CD8-positive, alpha-beta memory T cell (primary cell): Measurements from ENCODE around the gene PLCG2. TPM values are rescaled to one million over a fixed set of nuclear protein-coding genes. Genes with fewer than 3 reads are reported as not detected.
A peak's percentile ranks its signal among the peaks of the same experiment; 100 is the strongest.

Source experiments
- CTCF ChIA-PET: fragments of 350-600 bp; sonication (Branson Sonifier 250); formaldehyde crosslinking; loops from one replicate; lab custom pipeline; 2021; ENCODE audit warnings: antibody characterized with exemption; lab: Charles Lee
- POLR2A ChIA-PET: fragments of 350-600 bp; sonication (Branson Sonifier 250); formaldehyde crosslinking; loops from one replicate; lab custom pipeline; 2021; ENCODE audit warnings: antibody characterized with exemption; lab: Charles Lee
- DNase-seq, 5 donors: peaks; one replicate each; pipeline versions ENCODE4 v3.0.0 to v3.0.0-alpha.2; 2020 to 2022; ENCODE audit warnings: mixed read lengths in 1 of 5
- H3K27ac ChIP-seq: one replicate; pipeline ENCODE4 v1.7.0; 2013; ENCODE audit warnings: low read depth, mild to moderate bottlenecking, low read length, moderate library complexity
- H3K27me3 ChIP-seq: 2 replicates; pipeline ENCODE4 v1.7.0; 2013; ENCODE audit warnings: low read length, mild to moderate bottlenecking; ENCODE audit not compliant: insufficient read depth, poor library complexity, severe bottlenecking
- H3K36me3 ChIP-seq: 2 replicates; pipeline ENCODE4 v1.7.0; 2013; ENCODE audit warnings: mild to moderate bottlenecking, low read length, moderate library complexity; ENCODE audit not compliant: insufficient read depth
- H3K4me1 ChIP-seq: 2 replicates; pipeline ENCODE4 v1.7.0; 2013; ENCODE audit warnings: mild to moderate bottlenecking, low read length, moderate library complexity; ENCODE audit not compliant: insufficient read depth
- H3K4me3 ChIP-seq: 2 replicates; pipeline ENCODE4 v1.7.0; 2013; ENCODE audit warnings: mild to moderate bottlenecking, low read length
- H3K9me3 ChIP-seq: 2 replicates; pipeline ENCODE4 v1.7.0; 2013; ENCODE audit warnings: mild to moderate bottlenecking, low read length
- H3K27ac Mint-ChIP-seq, 8 donors: one replicate each; pipeline ENCODE4 v1.8.0; 2020 to 2021; ENCODE audit warnings: mixed read lengths in 8 of 8, mild to moderate bottlenecking in 6 of 8, inconsistent platforms in 3 of 8, moderate library complexity in 3 of 8
- H3K27me3 Mint-ChIP-seq, 2 donors: one replicate each; pipeline ENCODE4 v1.8.0; 2020 to 2021; ENCODE audit warnings: mixed read lengths in 2 of 2, mild to moderate bottlenecking in 1 of 2, moderate library complexity in 1 of 2
- H3K36me3 Mint-ChIP-seq, 3 donors: one replicate each; pipeline ENCODE4 v1.8.0; 2020 to 2021; ENCODE audit warnings: mixed read lengths in 3 of 3, inconsistent platforms in 1 of 3, mild to moderate bottlenecking in 1 of 3
- H3K4me1 Mint-ChIP-seq, 3 donors: one replicate each; pipeline ENCODE4 v1.8.0; 2020 to 2021; ENCODE audit warnings: mixed read lengths in 3 of 3, inconsistent platforms in 1 of 3, mild to moderate bottlenecking in 1 of 3
- H3K4me3 Mint-ChIP-seq, 7 donors: one replicate each; pipeline ENCODE4 v1.8.0; 2020 to 2021; ENCODE audit warnings: mixed read lengths in 7 of 7, mild to moderate bottlenecking in 6 of 7, moderate library complexity in 4 of 7, inconsistent platforms in 2 of 7
- H3K9me3 Mint-ChIP-seq, 5 donors: one replicate each; pipeline ENCODE4 v1.8.0; 2020 to 2022; ENCODE audit warnings: mixed read lengths in 5 of 5, mild to moderate bottlenecking in 3 of 5, moderate library complexity in 2 of 5, inconsistent platforms in 1 of 5
- polyA plus RNA-seq: library from polyadenylated mRNA; unstranded; fragments of 300-500 nt; fragmentation: Illumina TruSeq; gene quantifications from one replicate; pipeline ENCODE4 v1.2.3, GENCODE V29; 2021
- total RNA-seq, 2 experiments: library from RNA; stranded (reverse); gene quantifications; one replicate each; pipeline ENCODE4 v1.2.3, GENCODE V29; 2021

The PLCG2 gene
- total and polyA plus RNA-seq, 3 experiments from 2014 or later, result 5.4 to 16.2 (median 14.2) TPM

DNA sequence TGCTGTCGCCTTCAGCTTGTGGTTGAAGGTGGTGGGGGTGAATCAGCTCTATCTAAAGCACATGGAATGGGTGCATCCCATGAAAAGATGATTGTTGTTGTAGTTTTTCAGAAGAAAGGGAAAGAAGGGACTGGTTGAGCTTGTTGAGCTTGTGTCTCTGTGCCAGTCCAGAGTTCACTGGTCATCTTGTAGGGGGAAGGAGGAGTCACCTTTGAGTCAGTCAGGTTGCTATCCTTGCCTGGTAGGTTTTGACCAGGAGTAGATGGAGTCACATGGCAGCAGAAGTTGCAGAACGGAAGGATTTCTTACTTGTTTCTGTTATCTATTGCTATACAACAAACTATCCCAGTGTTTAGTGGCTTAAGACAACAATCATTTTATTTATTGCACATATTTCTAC, 73.3 kb downstream of the PLCG2 start:
- Histone ChIP-seq H3K4me1 (no peaks in the 10 kb centered on the region), H3K27ac (no peak overlapping the region), H3K36me3 (no peaks in the 10 kb centered on the region), H3K4me3 (no peak overlapping the region), H3K27me3 (no peaks in the 10 kb centered on the region), H3K9me3 (no peaks in the 10 kb centered on the region)
- CTCF ChIA-PET, result no interaction called here
- Mint-ChIP-seq H3K27me3 (no peaks in the 10 kb centered on the region), H3K36me3 (peaks cover 0 to 13% (median 1%) of the 10 kb centered on the region in 3 donors), H3K4me1 (peaks cover 0 to 25% (median 18%) of the 10 kb centered on the region in 3 donors), H3K27ac (peak overlapping the region in 2 of 8 donors; percentile 11 to 46), H3K9me3 (no peaks in the 10 kb centered on the region), H3K4me3 (no peak overlapping the region)
- POLR2A ChIA-PET, result interaction anchor here (0.7 kb wide), 1 partner anchor 725 kb away, joined by 3 read pairs; no protein-coding TSS in a partner anchor
- no peak for DNase-seq

DNA sequence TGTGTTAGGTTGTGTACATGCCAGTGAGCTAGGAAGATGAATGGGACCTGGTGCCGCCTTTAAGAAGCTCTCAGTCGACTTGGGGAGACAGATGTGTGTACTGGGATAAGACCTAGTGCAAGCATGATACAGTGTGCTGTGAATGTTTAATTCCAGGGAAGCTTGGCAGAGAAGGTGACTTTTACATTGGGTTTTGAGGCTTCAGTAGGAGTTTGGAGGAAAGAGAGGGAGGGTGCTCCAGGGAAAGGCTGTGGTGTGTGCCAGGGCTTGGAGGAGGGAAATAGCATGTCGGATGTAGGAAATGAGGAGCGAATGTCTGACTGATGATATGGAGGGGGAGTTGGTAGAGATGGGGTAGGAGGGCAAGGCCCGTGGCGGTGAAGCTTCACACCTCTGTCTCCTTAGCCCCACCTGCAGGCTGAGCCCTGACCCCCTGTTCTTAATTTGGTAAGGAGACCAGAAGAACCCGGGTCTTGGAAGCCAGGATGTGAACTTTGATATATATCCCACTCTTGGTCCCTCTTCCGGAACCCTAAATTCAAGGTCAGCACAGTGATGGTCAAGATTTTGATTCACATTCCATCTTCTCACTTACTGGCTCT, 76.6 kb downstream of the PLCG2 start:
- H3K27me3 Mint-ChIP-seq, result no peaks in the 10 kb centered on the region
- no peaks in the 10 kb centered on the region for H3K9me3 Mint-ChIP-seq
- Histone ChIP-seq H3K36me3 (no peaks in the 10 kb centered on the region), H3K4me3 (no peak overlapping the region), H3K9me3 (no peaks in the 10 kb centered on the region), H3K4me1 (no peaks in the 10 kb centered on the region), H3K27ac (no peak overlapping the region), H3K27me3 (no peaks in the 10 kb centered on the region)
- ChIA-PET CTCF (interaction anchor here (1.0 to 1.2 kb wide), 3 partner anchors 14 to 19 kb away, joined by 3 read pairs; no protein-coding TSS in a partner anchor), POLR2A (interaction anchor here (0.7 kb wide), 1 partner anchor 15 kb away, joined by 7 read pairs; no protein-coding TSS in a partner anchor)
- DNase-seq, result no peak
- no peak overlapping the region for H3K27ac Mint-ChIP-seq
- peaks cover 3 to 15% (median 12%) of the 10 kb centered on the region in 3 donors for H3K4me1 Mint-ChIP-seq
- H3K36me3 Mint-ChIP-seq, result peaks cover 0 to 30% (median 10%) of the 10 kb centered on the region in 3 donors
- no peak overlapping the region for H3K4me3 Mint-ChIP-seq

DNA sequence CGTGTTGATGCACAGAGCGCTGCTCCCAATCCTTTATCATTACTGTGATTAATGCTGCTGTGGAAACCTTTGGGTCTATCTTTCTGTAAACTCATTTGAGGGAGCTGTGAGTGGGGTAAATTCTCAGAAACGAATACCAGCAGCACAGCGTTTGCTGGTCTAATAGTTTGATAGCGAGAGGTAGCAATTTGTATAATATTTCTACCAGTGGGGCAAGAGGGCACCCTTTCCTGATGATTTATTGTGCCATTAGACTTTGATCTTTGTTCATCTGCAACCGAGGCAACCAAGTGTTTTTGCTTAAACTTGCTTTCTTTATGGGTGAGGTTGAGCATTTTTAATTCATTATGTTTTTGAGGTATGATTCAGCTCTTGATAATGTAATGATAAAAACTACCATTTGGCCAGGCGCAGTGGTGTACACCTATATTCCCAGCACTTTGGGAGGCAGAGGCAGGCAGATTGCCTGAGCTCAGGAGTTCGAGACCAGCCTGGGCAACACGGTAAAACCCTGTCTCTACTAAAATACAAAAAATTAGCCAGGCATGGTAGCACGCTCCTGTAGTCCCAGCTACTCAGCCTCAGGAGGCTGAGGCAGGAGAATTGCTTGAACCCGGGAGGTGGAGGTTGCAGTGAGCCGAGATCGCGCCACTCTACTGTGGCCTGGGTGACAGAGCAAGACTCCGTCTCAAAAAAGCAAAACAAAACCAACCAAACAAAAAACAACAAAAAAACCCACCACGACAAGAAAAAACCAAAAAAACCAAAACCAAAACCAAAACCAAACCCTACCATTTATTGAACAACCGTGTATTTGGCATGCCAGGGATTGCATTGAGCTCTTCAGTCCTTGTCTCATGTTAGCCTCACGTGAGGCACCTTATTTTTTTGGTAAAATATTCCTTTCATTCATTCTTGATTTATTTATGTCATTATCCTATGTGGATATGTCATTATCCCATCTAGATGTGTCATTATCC, 81.5 kb downstream of the PLCG2 start:
- Histone ChIP-seq H3K9me3 (no peaks in the 10 kb centered on the region), H3K27me3 (no peaks in the 10 kb centered on the region), H3K4me3 (no peak overlapping the region), H3K4me1 (no peaks in the 10 kb centered on the region), H3K36me3 (no peaks in the 10 kb centered on the region), H3K27ac (no peak overlapping the region)
- H3K27ac Mint-ChIP-seq, result peak overlapping the region in 3 of 8 donors; percentile 2 to 90 (median 64)
- ChIA-PET CTCF (interaction anchor here (0.6 to 2.5 kb wide), 3 partner anchors 13 to 117 kb away, joined by 3 to 8 read pairs (median 3); no protein-coding TSS in a partner anchor), POLR2A (interaction anchor here (0.6 kb wide), 1 partner anchor 169 kb away, joined by 3 read pairs; no protein-coding TSS in a partner anchor)
- H3K9me3 Mint-ChIP-seq, result no peaks in the 10 kb centered on the region
- peaks cover 4 to 35% (median 10%) of the 10 kb centered on the region in 3 donors for H3K36me3 Mint-ChIP-seq
- no peak for DNase-seq
- peaks cover 12 to 17% (median 15%) of the 10 kb centered on the region in 3 donors for H3K4me1 Mint-ChIP-seq
- peak overlapping the region in 1 of 7 donors; percentile 4 for H3K4me3 Mint-ChIP-seq
- H3K27me3 Mint-ChIP-seq, result peaks cover 0 to 3% of the 10 kb centered on the region in 2 donors

DNA sequence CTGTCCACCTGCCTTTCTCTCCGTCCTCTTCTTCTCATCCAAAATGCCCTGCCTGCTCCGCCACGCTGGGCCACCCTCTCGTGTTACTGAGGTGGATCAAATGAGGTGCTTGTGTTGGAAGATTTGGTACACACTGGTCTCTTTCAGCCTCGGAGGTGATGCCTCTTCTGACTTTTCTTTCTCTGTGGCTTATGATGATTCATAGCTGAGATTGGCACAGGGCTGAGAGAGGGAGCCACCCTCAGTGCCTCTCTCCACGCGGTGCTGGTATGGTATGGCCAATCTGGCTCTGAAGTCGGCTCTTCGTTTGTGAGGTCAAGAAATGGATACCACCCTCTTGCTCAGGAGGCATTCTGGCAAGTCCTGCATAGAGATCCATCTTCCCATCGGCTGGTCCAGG, 82.4 kb downstream of the PLCG2 start:
- ChIA-PET POLR2A (no interaction called here), CTCF (interaction anchor here (2.5 kb wide), 1 partner anchor 12 kb away, joined by 8 read pairs; no protein-coding TSS in a partner anchor)
- H3K27ac ChIP-seq, result no peak overlapping the region
- Mint-ChIP-seq H3K27me3 (peaks cover 0 to 3% of the 10 kb centered on the region in 2 donors), H3K36me3 (peaks cover 4 to 34% (median 10%) of the 10 kb centered on the region in 3 donors), H3K4me3 (peak overlapping the region in 1 of 7 donors; percentile 65), H3K9me3 (no peaks in the 10 kb centered on the region), H3K27ac (peak overlapping the region in 6 of 8 donors; percentile 2 to 96 (median 20)), H3K4me1 (peaks cover 12 to 17% (median 15%) of the 10 kb centered on the region in 3 donors)
- H3K9me3 ChIP-seq, result no peaks in the 10 kb centered on the region
- H3K4me1 ChIP-seq, result no peaks in the 10 kb centered on the region
- DNase-seq, result no peak
- no peak overlapping the region for H3K4me3 ChIP-seq
- no peaks in the 10 kb centered on the region for H3K36me3 ChIP-seq
- H3K27me3 ChIP-seq, result no peaks in the 10 kb centered on the region

DNA sequence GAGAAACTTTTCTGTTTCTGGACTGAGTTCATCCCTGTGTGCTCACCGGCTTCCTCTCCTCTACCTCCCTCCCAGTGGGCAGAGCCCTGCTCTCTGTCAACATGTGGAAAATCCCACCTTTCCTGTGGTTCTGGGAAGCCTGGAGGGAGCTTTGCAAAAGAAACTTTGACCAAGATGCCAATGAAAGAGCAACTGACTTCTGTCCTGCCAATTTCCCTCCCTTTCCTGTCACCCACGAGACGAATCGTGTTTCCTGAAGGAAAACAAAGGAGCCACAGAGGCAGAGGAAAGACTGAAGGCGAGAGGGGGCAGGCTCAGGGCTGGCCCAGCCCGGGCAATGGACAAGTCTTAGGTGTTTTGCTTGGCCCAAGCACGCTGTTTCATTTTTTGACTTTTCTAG, 82.8 kb downstream of the PLCG2 start:
- H3K4me3 ChIP-seq, result no peak overlapping the region
- H3K27me3 ChIP-seq, result no peaks in the 10 kb centered on the region
- H3K4me3 Mint-ChIP-seq, result no peak overlapping the region
- H3K27me3 Mint-ChIP-seq, result peaks cover 0 to 5% of the 10 kb centered on the region in 2 donors
- no peaks in the 10 kb centered on the region for H3K36me3 ChIP-seq
- H3K4me1 Mint-ChIP-seq, result peaks cover 12 to 17% (median 15%) of the 10 kb centered on the region in 3 donors
- no peaks in the 10 kb centered on the region for H3K4me1 ChIP-seq
- no peaks in the 10 kb centered on the region for H3K9me3 Mint-ChIP-seq
- CTCF ChIA-PET, result interaction anchor here (1.3 to 2.5 kb wide), 2 partner anchors 12 to 26 kb away, joined by 3 to 8 read pairs; no protein-coding TSS in a partner anchor
- no peak overlapping the region for H3K27ac ChIP-seq
- H3K36me3 Mint-ChIP-seq, result peaks cover 4 to 30% (median 10%) of the 10 kb centered on the region in 3 donors
- DNase-seq, result no peak
- H3K27ac Mint-ChIP-seq, result peak overlapping the region in 3 of 8 donors; percentile 18 to 66 (median 22)
- POLR2A ChIA-PET, result no interaction called here
- no peaks in the 10 kb centered on the region for H3K9me3 ChIP-seq

DNA sequence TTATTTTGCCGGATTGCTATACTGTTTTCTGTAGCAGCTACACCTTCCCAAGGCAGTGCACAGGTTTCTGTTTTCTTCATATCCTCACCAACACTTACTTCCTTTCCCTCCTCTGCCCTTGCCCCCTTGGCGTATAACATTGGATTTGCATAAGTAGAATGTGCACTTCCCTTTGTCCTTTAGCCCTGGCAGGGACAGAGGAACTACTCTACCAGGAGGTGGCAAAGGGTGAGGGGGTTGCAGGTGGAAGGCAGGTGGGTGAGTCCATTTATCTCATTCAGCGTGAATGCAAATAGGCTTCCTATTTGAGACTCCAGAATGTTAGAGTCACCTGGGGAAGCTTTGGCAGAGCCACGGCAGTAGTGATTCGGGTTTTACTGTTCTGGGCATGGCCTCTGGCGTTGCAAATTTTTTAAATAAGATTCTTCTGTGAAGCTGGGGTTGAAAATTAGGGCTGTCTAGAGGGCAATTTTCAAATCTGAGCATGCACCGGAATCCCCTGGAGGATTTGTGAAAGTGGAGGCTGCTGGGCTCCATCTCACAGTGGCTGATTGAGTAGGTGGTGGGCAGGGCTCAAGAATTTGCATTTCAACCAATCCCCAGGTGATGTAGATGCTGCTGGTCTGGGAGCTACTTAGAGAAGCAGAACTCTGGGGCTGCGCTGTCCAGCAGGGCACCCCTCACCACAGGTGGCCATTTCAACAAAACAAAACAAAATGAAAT, 84.7 kb downstream of the PLCG2 start:
- Histone ChIP-seq H3K4me3 (no peak overlapping the region), H3K4me1 (no peaks in the 10 kb centered on the region), H3K27me3 (no peaks in the 10 kb centered on the region), H3K9me3 (no peaks in the 10 kb centered on the region), H3K36me3 (no peaks in the 10 kb centered on the region), H3K27ac (no peak overlapping the region)
- Mint-ChIP-seq H3K4me3 (no peak overlapping the region), H3K36me3 (peaks cover 2 to 19% (median 4%) of the 10 kb centered on the region in 3 donors), H3K9me3 (no peaks in the 10 kb centered on the region), H3K27me3 (peaks cover 0 to 5% of the 10 kb centered on the region in 2 donors), H3K27ac (no peak overlapping the region), H3K4me1 (peaks cover 12 to 17% (median 15%) of the 10 kb centered on the region in 3 donors)
- CTCF ChIA-PET, result no interaction called here
- DNase-seq, result no peak
- POLR2A ChIA-PET, result no interaction called here

DNA sequence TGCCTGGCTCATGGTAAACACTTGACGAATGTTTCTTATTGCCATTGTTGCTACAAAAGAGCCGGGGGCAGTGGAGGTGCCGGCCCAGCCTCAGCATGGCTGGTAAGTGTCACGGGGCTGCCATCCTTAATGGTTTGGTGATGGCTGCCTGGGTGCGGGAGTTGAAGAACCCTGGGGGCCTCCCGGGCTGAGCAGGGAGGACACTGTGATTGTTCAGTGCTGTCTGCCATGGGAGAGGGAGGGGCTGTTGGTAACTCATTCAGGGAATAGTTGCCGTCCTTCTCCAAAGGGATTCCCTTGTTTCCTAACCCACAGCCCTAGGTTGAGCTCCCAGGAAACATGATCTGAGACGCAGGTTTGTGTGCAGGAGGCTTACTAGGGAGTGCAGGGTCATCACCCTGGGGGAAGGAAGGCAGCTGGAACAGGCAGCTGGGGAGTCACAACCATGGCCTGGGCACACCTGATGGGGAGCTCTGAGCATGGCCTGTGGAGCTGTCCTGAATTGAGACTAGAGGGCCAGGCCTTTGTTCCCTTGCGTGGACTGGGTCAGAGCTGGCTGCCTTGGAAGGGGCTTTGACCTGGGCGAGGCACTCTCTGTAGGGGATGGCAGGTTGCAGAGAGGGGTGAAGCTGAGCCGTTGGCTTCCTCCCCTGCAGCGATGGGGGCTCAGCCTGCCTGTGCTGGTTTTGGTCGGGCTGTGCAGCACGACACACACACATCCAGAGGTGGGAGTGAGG, 85.7 kb downstream of the PLCG2 start:
- H3K4me1 ChIP-seq, result no peaks in the 10 kb centered on the region
- peaks cover 3 to 21% (median 4%) of the 10 kb centered on the region in 3 donors for H3K36me3 Mint-ChIP-seq
- H3K4me3 Mint-ChIP-seq, result no peak overlapping the region
- POLR2A ChIA-PET, result no interaction called here
- CTCF ChIA-PET, result interaction anchor here (0.8 to 1.0 kb wide), 2 partner anchors 10 to 127 kb away, joined by 3 to 4 read pairs; no protein-coding TSS in a partner anchor
- no peak overlapping the region for H3K27ac Mint-ChIP-seq
- H3K4me3 ChIP-seq, result no peak overlapping the region
- H3K27ac ChIP-seq, result no peak overlapping the region
- no peaks in the 10 kb centered on the region for H3K9me3 ChIP-seq
- H3K27me3 Mint-ChIP-seq, result peaks cover 0 to 5% of the 10 kb centered on the region in 2 donors
- H3K9me3 Mint-ChIP-seq, result no peaks in the 10 kb centered on the region
- no peaks in the 10 kb centered on the region for H3K36me3 ChIP-seq
- H3K4me1 Mint-ChIP-seq, result peaks cover 12 to 17% (median 15%) of the 10 kb centered on the region in 3 donors
- H3K27me3 ChIP-seq, result no peaks in the 10 kb centered on the region
- no peak for DNase-seq
